Loucy (cell line): ENCODE data around the gene VWF.

Experiments
- H2AFZ ChIP-seq: fragments of 200-600 bp; sonication (generic); 2 replicates; pipeline ENCODE4 v1.6.0; 2016; ENCODE audit warnings: antibody characterized with exemption, mild to moderate bottlenecking, low read length, moderate library complexity
- H3F3A ChIP-seq: fragments of 200-600 bp; 2 replicates; pipeline ENCODE4 v1.6.0; 2016; ENCODE audit warnings: antibody characterized with exemption, low read depth, mild to moderate bottlenecking
- H3K27me3 ChIP-seq: fragments of 200-600 bp; sonication (generic); 2 replicates; pipeline ENCODE4 v1.6.1; 2014; ENCODE audit warnings: low read length, mild to moderate bottlenecking; ENCODE audit not compliant: insufficient read depth, poor library complexity, severe bottlenecking
- H3K36me3 ChIP-seq: fragments of 200-600 bp; sonication (generic); 2 replicates; pipeline ENCODE4 v1.6.1; 2016; ENCODE audit warnings: low read length; ENCODE audit not compliant: insufficient read depth
- H3K4me1 ChIP-seq: fragments of 200-600 bp; sonication (generic); 2 replicates; pipeline ENCODE4 v1.5.1; 2014; ENCODE audit warnings: low read length, mild to moderate bottlenecking; ENCODE audit not compliant: insufficient read depth, poor library complexity, severe bottlenecking
- H3K4me2 ChIP-seq: fragments of 200-600 bp; sonication (generic); 2 replicates; pipeline ENCODE4 v1.6.0; 2014; ENCODE audit warnings: antibody characterized with exemption, low read length, low read depth, mild to moderate bottlenecking; ENCODE audit not compliant: poor library complexity, severe bottlenecking
- H3K4me3 ChIP-seq: fragments of 200-600 bp; sonication (generic); 2 replicates; pipeline ENCODE4 v1.5.1; 2014; ENCODE audit warnings: low read length, mild to moderate bottlenecking, mixed read lengths; ENCODE audit not compliant: poor library complexity, severe bottlenecking
- H3K79me2 ChIP-seq: fragments of 200-600 bp; sonication (generic); 2 replicates; pipeline ENCODE4 v1.6.1; 2014; ENCODE audit warnings: low read length; ENCODE audit not compliant: insufficient read depth
- H3K9ac ChIP-seq: fragments of 200-600 bp; sonication (generic); 2 replicates; pipeline ENCODE4 v1.6.0; 2014; ENCODE audit warnings: mild to moderate bottlenecking, low read depth, low read length, moderate library complexity; ENCODE audit not compliant: poor library complexity, severe bottlenecking
- H3K9me2 ChIP-seq: fragments of 200-600 bp; sonication (generic); replicated peaks from 2 replicates; pipeline ENCODE4 v1.6.1; 2016; ENCODE audit warnings: low read depth, low read length, mixed read lengths
- H3K9me3 ChIP-seq: fragments of 200-600 bp; sonication (generic); 2 replicates; pipeline ENCODE4 v1.6.1; 2014; ENCODE audit warnings: mild to moderate bottlenecking, antibody characterized with exemption, low read length, low read depth; ENCODE audit not compliant: insufficient read depth
- H4K20me1 ChIP-seq: fragments of 200-600 bp; sonication (generic); 2 replicates; pipeline ENCODE4 v1.6.0; 2014; ENCODE audit warnings: antibody characterized with exemption, low read length, mild to moderate bottlenecking; ENCODE audit not compliant: insufficient read depth, poor library complexity, severe bottlenecking
- EZH2phosphoT487 ChIP-seq: fragments of 200-600 bp; IDR thresholded peaks from 2 replicates; pipeline ENCODE4 v1.6.1; 2018; ENCODE audit warnings: antibody characterized with exemption, mild to moderate bottlenecking, moderate library complexity, borderline replicate concordance
- TF ChIP-seq, protein P1 (sequence below): fragments of 200-600 bp; sonication (generic); conservative IDR thresholded peaks from 2 replicates; pipeline ENCODE4 v1.5.1; 2014; ENCODE audit warnings: mild to moderate bottlenecking, antibody characterized with exemption, low read length

VWF gene

DNA sequence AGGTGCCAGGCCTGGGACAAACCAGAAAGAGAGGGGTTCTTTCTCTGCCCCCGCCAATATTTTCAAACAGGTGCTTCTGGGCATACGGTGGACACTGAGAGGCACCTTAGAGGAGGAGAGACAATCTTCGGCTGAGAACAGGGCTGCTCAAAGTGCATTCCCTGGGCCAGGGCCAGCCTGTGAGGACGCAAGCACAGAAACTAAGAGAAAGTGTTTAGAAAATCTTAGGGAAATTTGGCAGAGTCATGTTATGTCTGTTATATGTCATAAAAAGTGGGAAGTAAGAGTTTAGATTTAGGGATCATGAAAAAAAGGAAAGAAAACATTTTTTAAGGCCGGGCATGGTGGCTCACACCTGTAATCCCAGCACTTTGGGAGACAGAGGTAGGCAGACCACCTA is 83.7 kb downstream of the VWF start:
- no peak overlapping the region for H3K9ac ChIP-seq
- no peaks in the 10 kb centered on the region for H3K9me2 ChIP-seq
- H3K36me3 ChIP-seq, result no peaks in the 10 kb centered on the region
- H3K4me2 ChIP-seq, result no peak overlapping the region
- H3K4me3 ChIP-seq, result no peak overlapping the region
- no peak for TF ChIP-seq EZH2phosphoT487
- TF ChIP-seq, protein P1, sequence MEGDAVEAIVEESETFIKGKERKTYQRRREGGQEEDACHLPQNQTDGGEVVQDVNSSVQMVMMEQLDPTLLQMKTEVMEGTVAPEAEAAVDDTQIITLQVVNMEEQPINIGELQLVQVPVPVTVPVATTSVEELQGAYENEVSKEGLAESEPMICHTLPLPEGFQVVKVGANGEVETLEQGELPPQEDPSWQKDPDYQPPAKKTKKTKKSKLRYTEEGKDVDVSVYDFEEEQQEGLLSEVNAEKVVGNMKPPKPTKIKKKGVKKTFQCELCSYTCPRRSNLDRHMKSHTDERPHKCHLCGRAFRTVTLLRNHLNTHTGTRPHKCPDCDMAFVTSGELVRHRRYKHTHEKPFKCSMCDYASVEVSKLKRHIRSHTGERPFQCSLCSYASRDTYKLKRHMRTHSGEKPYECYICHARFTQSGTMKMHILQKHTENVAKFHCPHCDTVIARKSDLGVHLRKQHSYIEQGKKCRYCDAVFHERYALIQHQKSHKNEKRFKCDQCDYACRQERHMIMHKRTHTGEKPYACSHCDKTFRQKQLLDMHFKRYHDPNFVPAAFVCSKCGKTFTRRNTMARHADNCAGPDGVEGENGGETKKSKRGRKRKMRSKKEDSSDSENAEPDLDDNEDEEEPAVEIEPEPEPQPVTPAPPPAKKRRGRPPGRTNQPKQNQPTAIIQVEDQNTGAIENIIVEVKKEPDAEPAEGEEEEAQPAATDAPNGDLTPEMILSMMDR, result no peak
- no peak overlapping the region for H2AFZ ChIP-seq
- no peaks in the 10 kb centered on the region for H3K79me2 ChIP-seq
- no peaks in the 10 kb centered on the region for H3F3A ChIP-seq
- no peaks in the 10 kb centered on the region for H3K4me1 ChIP-seq
- no peaks in the 10 kb centered on the region for H3K9me3 ChIP-seq
- H4K20me1 ChIP-seq, result no peaks in the 10 kb centered on the region
- H3K27me3 ChIP-seq, result no peaks in the 10 kb centered on the region

DNA sequence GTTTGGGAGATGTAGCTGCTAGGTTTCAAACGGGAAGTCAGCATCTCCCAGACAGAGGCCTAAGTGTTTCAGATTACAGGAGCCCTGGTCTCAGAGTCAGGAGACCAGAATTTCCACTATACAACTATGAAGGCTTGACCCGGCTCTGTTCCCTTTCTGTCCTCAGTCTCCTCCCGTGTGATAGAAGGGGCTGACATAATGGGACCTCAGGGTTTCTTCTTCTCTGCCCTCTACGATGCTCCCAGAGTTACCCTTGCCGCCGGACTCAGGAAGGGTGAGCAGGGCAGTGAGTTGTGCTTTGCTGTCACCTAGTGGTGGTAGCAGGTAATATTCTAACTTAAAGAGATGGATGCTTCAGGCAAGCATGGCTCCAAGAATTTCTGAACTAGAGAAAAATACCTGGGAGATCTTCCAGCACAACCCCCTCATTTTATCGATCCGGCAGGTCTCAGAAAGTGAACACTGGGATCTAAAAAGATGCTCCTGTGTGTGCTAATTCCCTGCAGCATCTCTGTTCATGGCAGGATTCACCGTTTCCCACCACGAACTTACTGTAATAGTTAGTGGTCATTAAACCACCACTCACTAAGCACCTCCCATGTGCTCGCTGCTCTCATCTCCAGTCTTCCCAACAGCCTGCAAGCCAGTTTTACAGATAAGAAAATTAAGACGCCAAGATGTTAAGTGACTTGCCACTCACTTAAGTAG is 84.4 kb downstream of the VWF start:
- H2AFZ ChIP-seq, result 0 out of 2 replicates have a peak overlapping the region, but pooled peaks have one; percentile 8
- no peak overlapping the region for H3K4me3 ChIP-seq
- no peak for TF ChIP-seq EZH2phosphoT487
- TF ChIP-seq, protein P1, result peak; percentile 98
- no peaks in the 10 kb centered on the region for H3F3A ChIP-seq
- H4K20me1 ChIP-seq, result no peaks in the 10 kb centered on the region
- no peak overlapping the region for H3K9ac ChIP-seq
- H3K79me2 ChIP-seq, result no peaks in the 10 kb centered on the region
- no peaks in the 10 kb centered on the region for H3K4me1 ChIP-seq
- no peaks in the 10 kb centered on the region for H3K9me2 ChIP-seq
- no peak overlapping the region for H3K4me2 ChIP-seq
- H3K27me3 ChIP-seq, result no peaks in the 10 kb centered on the region
- H3K36me3 ChIP-seq, result no peaks in the 10 kb centered on the region
- H3K9me3 ChIP-seq, result no peaks in the 10 kb centered on the region

DNA sequence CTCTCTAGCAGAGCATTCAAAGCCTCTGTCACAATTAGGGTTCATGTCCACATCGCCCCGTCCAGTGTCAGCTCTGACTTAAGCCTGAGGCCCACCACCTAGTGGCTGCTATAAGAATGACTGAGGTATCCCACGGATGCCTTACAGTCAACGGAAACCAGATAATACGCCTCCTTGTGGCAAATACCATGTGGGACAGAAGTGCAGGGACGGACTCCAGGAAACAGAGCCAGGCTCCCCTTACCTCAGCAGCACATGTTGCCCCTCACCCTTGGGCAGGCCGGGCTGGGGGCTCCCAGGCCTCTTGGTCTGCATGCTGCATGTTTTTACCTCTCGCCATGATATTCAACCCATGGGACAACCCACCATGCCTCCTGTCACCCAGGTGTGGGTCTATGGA is 86.3 kb downstream of the VWF start:
- H3K4me2 ChIP-seq, result no peak overlapping the region
- H3K4me1 ChIP-seq, result no peaks in the 10 kb centered on the region
- H4K20me1 ChIP-seq, result no peaks in the 10 kb centered on the region
- H3K79me2 ChIP-seq, result no peaks in the 10 kb centered on the region
- no peaks in the 10 kb centered on the region for H3K9me3 ChIP-seq
- H3K9ac ChIP-seq, result no peak overlapping the region
- H2AFZ ChIP-seq, result no peak overlapping the region
- no peaks in the 10 kb centered on the region for H3K27me3 ChIP-seq
- no peak for TF ChIP-seq EZH2phosphoT487
- TF ChIP-seq, protein P1, result peak; percentile 85
- H3K9me2 ChIP-seq, result no peaks in the 10 kb centered on the region
- no peaks in the 10 kb centered on the region for H3F3A ChIP-seq
- H3K4me3 ChIP-seq, result no peak overlapping the region
- no peaks in the 10 kb centered on the region for H3K36me3 ChIP-seq
